Activated CD4-positive, alpha-beta memory T cell treated with anti-CD3 and anti-CD28 coated beads for 36 hours (primary cell): ENCODE data around the gene MOSPD3. TPM values are rescaled to one million over a fixed set of nuclear protein-coding genes. Genes with fewer than 3 reads are reported as not detected.

Experiments
- CTCF ChIA-PET: fragments of 350-600 bp; sonication (Branson Sonifier 250); formaldehyde crosslinking; loops from one replicate; lab custom pipeline; 2021; ENCODE audit warnings: antibody characterized with exemption, inconsistent platforms; lab: Charles Lee
- POLR2A ChIA-PET: fragments of 350-600 bp; sonication (Branson Sonifier 250); formaldehyde crosslinking; loops from one replicate; lab custom pipeline; 2021; ENCODE audit warnings: antibody characterized with exemption; lab: Charles Lee
- DNase-seq: peaks from one replicate; pipeline ENCODE4 v3.0.0-alpha.2; 2020
- H3K27ac Mint-ChIP-seq: one replicate; pipeline ENCODE4 v1.8.0; 2021; ENCODE audit warnings: mixed read lengths
- H3K27me3 Mint-ChIP-seq: one replicate; pipeline ENCODE4 v1.8.0; 2021; ENCODE audit warnings: mixed read lengths
- H3K36me3 Mint-ChIP-seq: one replicate; pipeline ENCODE4 v1.8.0; 2021; ENCODE audit warnings: mixed read lengths
- H3K4me1 Mint-ChIP-seq: one replicate; pipeline ENCODE4 v1.8.0; 2021; ENCODE audit warnings: low read depth, mixed read lengths
- H3K4me3 Mint-ChIP-seq: one replicate; pipeline ENCODE4 v1.8.0; 2021; ENCODE audit warnings: mild to moderate bottlenecking, mixed read lengths
- H3K9me3 Mint-ChIP-seq: one replicate; pipeline ENCODE4 v1.8.0; 2021; ENCODE audit warnings: mixed read lengths
- intact Hi-C: fragments of 100-400 bp; cut with micrococcal nuclease; formaldehyde crosslinking; loops from one replicate; pipeline ENCODE4 v1.15.1; 2023
- total RNA-seq, 2 experiments: library from RNA; stranded (reverse); gene quantifications; one replicate each; pipeline ENCODE4 v1.2.3, GENCODE V29; 2021

Gene MOSPD3
- total RNA-seq, 2 experiments from 2014 or later, result 14.0 to 14.4 TPM

- H3K36me3 Mint-ChIP-seq, result peaks cover 5% of the 10 kb centered on the region
- peak; percentile 72 for DNase-seq
- intact Hi-C loops, result loop anchor here (2.0 kb wide), 1 partner anchor 18 kb away; the partner anchor contains the start of genes FBXO24 and LRCH4
- no peaks in the 10 kb centered on the region for H3K9me3 Mint-ChIP-seq
- POLR2A ChIA-PET, result interaction anchor here (0.9 to 3.5 kb wide), 2 partner anchors 16 to 111 kb away, joined by 3 to 28 read pairs; partner anchors contain the start of genes FBXO24 and LRCH4
- peak overlapping the region; percentile 41 for H3K4me3 Mint-ChIP-seq
- H3K27ac Mint-ChIP-seq, result peak overlapping the region; percentile 18
- no peaks in the 10 kb centered on the region for H3K27me3 Mint-ChIP-seq
- CTCF ChIA-PET, result interaction anchor here (0.6 to 1.8 kb wide), 5 partner anchors 14 to 137 kb away, joined by 3 to 7 read pairs (median 3); partner anchors contain the start of genes POP7 and TSC22D4
- peaks cover 27% of the 10 kb centered on the region for H3K4me1 Mint-ChIP-seq
Observed at GRCh38 chr7:100568896-100569844, 43.2 kb upstream of the MOSPD3 start.

GRCh38 chr7:100570954-100571828 lies 41.1 kb upstream of the MOSPD3 start:
- ChIA-PET CTCF (interaction anchor here (1.2 to 1.5 kb wide), 2 partner anchors 11 to 12 kb away, joined by 4 read pairs; no protein-coding TSS in a partner anchor), POLR2A (interaction anchor here (1.7 to 3.5 kb wide), 2 partner anchors 14 to 34 kb away, joined by 3 to 28 read pairs; partner anchors contain the start of genes FBXO24 and LRCH4)
- H3K27ac Mint-ChIP-seq, result no peak overlapping the region
- H3K4me1 Mint-ChIP-seq, result peaks cover 27% of the 10 kb centered on the region
- no peak for DNase-seq
- intact Hi-C loops, result no loop called here
- H3K36me3 Mint-ChIP-seq, result peaks cover 11% of the 10 kb centered on the region
- no peaks in the 10 kb centered on the region for H3K27me3 Mint-ChIP-seq
- H3K9me3 Mint-ChIP-seq, result no peaks in the 10 kb centered on the region
- H3K4me3 Mint-ChIP-seq, result no peak overlapping the region

GRCh38 chr7:100571829-100572116 lies 40.6 kb upstream of the MOSPD3 start:
- intact Hi-C loops, result no loop called here
- Mint-ChIP-seq H3K27ac (no peak overlapping the region), H3K36me3 (peaks cover 14% of the 10 kb centered on the region), H3K27me3 (no peaks in the 10 kb centered on the region), H3K4me1 (peaks cover 27% of the 10 kb centered on the region), H3K4me3 (no peak overlapping the region), H3K9me3 (no peaks in the 10 kb centered on the region)
- POLR2A ChIA-PET, result interaction anchor here (1.7 to 3.5 kb wide), 2 partner anchors 13 to 34 kb away, joined by 3 to 28 read pairs; partner anchors contain the start of genes FBXO24 and LRCH4
- no peak for DNase-seq
- CTCF ChIA-PET, result interaction anchor here (1.2 to 1.5 kb wide), 2 partner anchors 12 kb away, joined by 4 read pairs; no protein-coding TSS in a partner anchor

- Mint-ChIP-seq H3K4me1 (peaks cover 27% of the 10 kb centered on the region), H3K27me3 (no peaks in the 10 kb centered on the region), H3K4me3 (no peak overlapping the region), H3K27ac (no peak overlapping the region), H3K36me3 (peaks cover 14% of the 10 kb centered on the region), H3K9me3 (no peaks in the 10 kb centered on the region)
- ChIA-PET POLR2A (no interaction called here), CTCF (no interaction called here)
- intact Hi-C loops, result no loop called here
- no peak for DNase-seq
Observed at GRCh38 chr7:100572281-100572948, 39.9 kb upstream of the MOSPD3 start.

- POLR2A ChIA-PET, result no interaction called here
- peaks cover 24% of the 10 kb centered on the region for H3K4me1 Mint-ChIP-seq
- no peaks in the 10 kb centered on the region for H3K27me3 Mint-ChIP-seq
- intact Hi-C loops, result no loop called here
- H3K9me3 Mint-ChIP-seq, result no peaks in the 10 kb centered on the region
- peaks cover 17% of the 10 kb centered on the region for H3K36me3 Mint-ChIP-seq
- H3K27ac Mint-ChIP-seq, result no peak overlapping the region
- CTCF ChIA-PET, result interaction anchor here (1.0 kb wide), 1 partner anchor 13 kb away, joined by 3 read pairs; no protein-coding TSS in a partner anchor
- no peak for DNase-seq
- no peak overlapping the region for H3K4me3 Mint-ChIP-seq
Observed at GRCh38 chr7:100572949-100573675, 39.2 kb upstream of the MOSPD3 start.

- ChIA-PET CTCF (interaction anchor here (1.0 kb wide), 1 partner anchor 14 kb away, joined by 3 read pairs; no protein-coding TSS in a partner anchor), POLR2A (no interaction called here)
- Mint-ChIP-seq H3K36me3 (peaks cover 18% of the 10 kb centered on the region), H3K4me1 (peaks cover 20% of the 10 kb centered on the region), H3K9me3 (no peaks in the 10 kb centered on the region), H3K4me3 (no peak within 1 kb of the TSS), H3K27ac (no peak within 1 kb of the TSS), H3K27me3 (no peaks in the 10 kb centered on the region)
- no peak for DNase-seq
- intact Hi-C loops, result no loop called here
Observed at GRCh38 chr7:100573691-100574361, 38.5 kb upstream of the MOSPD3 start, which contains the start of gene SAP25. Gene SAP25 (minus strand): TSS chr7:100573900. CDS start chr7:100573742, 158 bp downstream.

- H3K9me3 Mint-ChIP-seq, result no peaks in the 10 kb centered on the region
- intact Hi-C loops, result no loop called here
- DNase-seq, result no peak
- H3K27ac Mint-ChIP-seq, result no peak overlapping the region
- no peaks in the 10 kb centered on the region for H3K27me3 Mint-ChIP-seq
- POLR2A ChIA-PET, result no interaction called here
- H3K36me3 Mint-ChIP-seq, result peaks cover 23% of the 10 kb centered on the region
- no peak overlapping the region for H3K4me3 Mint-ChIP-seq
- CTCF ChIA-PET, result interaction anchor here (0.9 kb wide), 1 partner anchor 10 kb away, joined by 3 read pairs; no protein-coding TSS in a partner anchor
- H3K4me1 Mint-ChIP-seq, result peaks cover 12% of the 10 kb centered on the region
Observed at GRCh38 chr7:100574362-100575205, 37.8 kb upstream of the MOSPD3 start.

- ChIA-PET CTCF (interaction anchor here (0.9 kb wide), 1 partner anchor 10 kb away, joined by 3 read pairs; no protein-coding TSS in a partner anchor), POLR2A (no interaction called here)
- peaks cover 9% of the 10 kb centered on the region for H3K4me1 Mint-ChIP-seq
- H3K4me3 Mint-ChIP-seq, result no peak overlapping the region
- DNase-seq, result no peak
- no peak overlapping the region for H3K27ac Mint-ChIP-seq
- H3K9me3 Mint-ChIP-seq, result no peaks in the 10 kb centered on the region
- H3K36me3 Mint-ChIP-seq, result peaks cover 25% of the 10 kb centered on the region
- intact Hi-C loops, result no loop called here
- H3K27me3 Mint-ChIP-seq, result no peaks in the 10 kb centered on the region
Observed at GRCh38 chr7:100575206-100575631, 37.1 kb upstream of the MOSPD3 start.

GRCh38 chr7:100575746-100576383 lies 36.5 kb upstream of the MOSPD3 start:
- ChIA-PET POLR2A (no interaction called here), CTCF (no interaction called here)
- Mint-ChIP-seq H3K4me3 (no peak overlapping the region), H3K27ac (no peak overlapping the region), H3K27me3 (no peaks in the 10 kb centered on the region), H3K9me3 (no peaks in the 10 kb centered on the region), H3K36me3 (peaks cover 25% of the 10 kb centered on the region), H3K4me1 (peaks cover 6% of the 10 kb centered on the region)
- intact Hi-C loops, result no loop called here
- no peak for DNase-seq
